C4-2B (cell line): ENCODE measurements around the gene LYSMD2.
"Not testable (repeated sequence)": the region's sequence is repeated elsewhere in the genome, so short reads cannot be mapped to it uniquely, and the experiment has no call there.

ENCODE experiments used
- H3K27ac ChIP-seq: fragments of 450-650 bp; 2 replicates; pipeline ENCODE4 v1.5.1; 2017
- ZFX ChIP-seq: fragments of 450-650 bp; IDR thresholded peaks from 2 replicates; pipeline ENCODE4 v1.6.1; 2017
- TF ChIP-seq, protein P1 (sequence below): fragments of 450-650 bp; conservative IDR thresholded peaks from 2 replicates; pipeline ENCODE4 v1.5.1; 2017; ENCODE audit warnings: mild to moderate bottlenecking

The LYSMD2 gene, protein sequence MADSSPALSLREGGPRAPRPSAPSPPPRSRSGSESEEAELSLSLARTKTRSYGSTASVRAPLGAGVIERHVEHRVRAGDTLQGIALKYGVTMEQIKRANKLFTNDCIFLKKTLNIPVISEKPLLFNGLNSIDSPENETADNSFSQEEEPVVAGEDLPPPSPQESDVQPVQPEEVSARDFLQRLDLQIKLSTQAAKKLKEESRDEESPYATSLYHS

DNA sequence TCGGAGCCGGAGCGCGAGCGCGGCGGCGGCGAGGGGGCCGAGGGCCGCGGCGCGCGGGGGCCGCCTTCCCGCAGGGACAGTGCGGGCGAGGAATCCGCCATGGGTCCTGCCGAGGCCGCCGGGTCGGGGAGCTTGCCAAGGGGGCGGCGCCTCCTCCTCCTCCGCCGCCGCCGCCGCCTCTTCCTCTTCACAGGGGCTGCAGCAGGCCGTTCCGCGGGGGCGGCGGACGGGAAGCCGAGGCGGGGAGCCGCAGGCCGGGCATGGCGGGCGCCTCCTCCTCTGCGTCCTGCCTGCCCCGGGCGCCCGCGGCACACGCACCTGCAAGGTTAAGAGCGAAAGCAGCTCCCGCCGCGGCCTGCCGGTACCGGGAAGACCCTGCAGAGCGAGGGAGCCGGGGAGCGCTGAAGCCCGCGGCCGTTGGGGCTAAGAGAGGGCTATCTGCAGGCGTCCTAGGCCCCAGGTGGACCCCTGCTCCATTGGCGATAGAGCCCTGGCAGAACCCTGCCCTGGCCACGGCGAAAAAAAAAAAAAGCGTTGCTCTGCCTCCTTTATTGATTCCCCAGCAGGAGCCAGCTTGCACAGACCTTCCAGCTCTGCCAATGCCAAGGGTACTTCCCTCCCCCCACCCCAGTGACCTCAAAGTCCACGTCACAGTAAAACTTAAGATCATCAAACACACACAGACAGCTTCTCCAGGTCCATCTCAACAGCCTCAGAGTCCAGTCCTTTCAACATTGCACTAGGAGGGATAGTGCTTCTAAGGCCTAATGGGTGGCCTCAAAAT lies at the start of gene LYSMD2:
LYSMD2 (minus strand) TSS at position 134 of the 784 bp plus-strand sequence; CDS start at position 101, 33 bp downstream.
- peak within 1 kb of the TSS; percentile 88 for H3K27ac ChIP-seq
- TF ChIP-seq ZFX, result peak; percentile 81
- TF ChIP-seq, protein P1, sequence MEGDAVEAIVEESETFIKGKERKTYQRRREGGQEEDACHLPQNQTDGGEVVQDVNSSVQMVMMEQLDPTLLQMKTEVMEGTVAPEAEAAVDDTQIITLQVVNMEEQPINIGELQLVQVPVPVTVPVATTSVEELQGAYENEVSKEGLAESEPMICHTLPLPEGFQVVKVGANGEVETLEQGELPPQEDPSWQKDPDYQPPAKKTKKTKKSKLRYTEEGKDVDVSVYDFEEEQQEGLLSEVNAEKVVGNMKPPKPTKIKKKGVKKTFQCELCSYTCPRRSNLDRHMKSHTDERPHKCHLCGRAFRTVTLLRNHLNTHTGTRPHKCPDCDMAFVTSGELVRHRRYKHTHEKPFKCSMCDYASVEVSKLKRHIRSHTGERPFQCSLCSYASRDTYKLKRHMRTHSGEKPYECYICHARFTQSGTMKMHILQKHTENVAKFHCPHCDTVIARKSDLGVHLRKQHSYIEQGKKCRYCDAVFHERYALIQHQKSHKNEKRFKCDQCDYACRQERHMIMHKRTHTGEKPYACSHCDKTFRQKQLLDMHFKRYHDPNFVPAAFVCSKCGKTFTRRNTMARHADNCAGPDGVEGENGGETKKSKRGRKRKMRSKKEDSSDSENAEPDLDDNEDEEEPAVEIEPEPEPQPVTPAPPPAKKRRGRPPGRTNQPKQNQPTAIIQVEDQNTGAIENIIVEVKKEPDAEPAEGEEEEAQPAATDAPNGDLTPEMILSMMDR, result no peak

DNA sequence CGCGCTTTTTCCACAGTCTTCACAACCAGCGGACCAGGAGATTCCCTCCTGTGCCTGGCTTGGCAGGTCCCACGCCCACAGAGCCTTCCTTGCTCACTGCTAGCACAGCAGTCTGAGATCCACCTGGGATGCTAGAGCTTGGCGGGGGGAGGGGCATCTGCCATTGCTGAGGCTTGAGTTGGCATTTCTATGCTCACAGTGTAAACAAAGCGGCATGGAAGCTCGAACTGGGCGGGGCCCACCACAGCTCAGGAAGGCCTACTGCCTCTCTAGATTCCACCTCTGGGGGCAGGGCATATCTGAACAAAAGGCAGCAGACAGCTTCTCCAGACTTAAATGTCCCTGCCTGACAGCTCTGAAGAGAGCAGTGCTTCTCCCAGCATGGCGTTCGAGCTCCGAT lies 49.7 kb upstream of the LYSMD2 start:
- H3K27ac ChIP-seq, result not testable (repeated sequence)

DNA sequence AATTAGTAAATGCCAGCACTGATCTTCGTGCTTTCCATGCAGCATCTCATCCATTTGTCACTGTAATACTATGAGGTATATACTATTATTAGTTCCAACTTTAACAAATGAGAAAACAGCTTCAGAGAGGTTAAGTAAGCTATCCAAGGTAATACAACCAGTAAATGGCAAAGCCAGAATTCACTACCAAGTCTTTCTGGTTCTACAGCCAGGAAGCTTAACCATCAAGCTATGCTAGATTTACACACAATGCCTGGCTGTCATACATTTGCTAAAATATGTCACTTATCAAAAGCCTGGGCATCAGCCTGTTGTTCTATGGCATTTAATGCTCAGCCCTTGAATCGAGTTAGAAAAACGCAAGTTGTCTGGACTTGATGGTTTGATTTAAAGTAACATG lies 46.5 kb upstream of the LYSMD2 start:
- TF ChIP-seq, protein P1, result no peak
- no peak for TF ChIP-seq ZFX

DNA sequence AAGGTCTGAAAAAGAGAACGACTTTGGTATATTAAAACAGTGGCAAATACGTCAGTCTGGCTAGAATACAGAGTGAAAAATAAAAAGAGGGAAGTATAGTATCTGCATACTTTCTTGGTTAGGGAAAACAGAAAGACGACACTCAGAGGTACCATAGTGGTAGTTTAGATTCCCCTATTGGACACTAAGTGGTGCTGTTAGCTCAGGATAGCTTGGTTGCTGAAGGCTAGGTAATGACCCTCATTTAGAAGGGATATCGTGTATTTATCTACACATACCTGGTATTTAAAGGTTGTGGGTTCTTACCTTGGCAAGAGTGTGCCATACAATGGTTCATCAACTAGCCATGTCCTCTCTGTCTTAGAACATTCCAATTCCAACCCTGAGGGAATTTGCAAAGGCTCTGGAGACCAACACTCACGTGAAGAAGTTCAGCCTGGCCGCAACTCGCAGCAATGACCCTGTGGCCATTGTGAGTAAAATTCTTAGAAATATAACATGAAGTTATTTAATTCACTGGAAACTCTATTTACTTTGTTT lies 45.0 kb upstream of the LYSMD2 start:
- TF ChIP-seq, protein P1, result peak; percentile 57
- no peak for TF ChIP-seq ZFX
- H3K27ac ChIP-seq, result no peak overlapping the region

More for the DNA sequence above, 46.5 kb upstream of the LYSMD2 start:
- H3K27ac ChIP-seq, result no peak overlapping the region

DNA sequence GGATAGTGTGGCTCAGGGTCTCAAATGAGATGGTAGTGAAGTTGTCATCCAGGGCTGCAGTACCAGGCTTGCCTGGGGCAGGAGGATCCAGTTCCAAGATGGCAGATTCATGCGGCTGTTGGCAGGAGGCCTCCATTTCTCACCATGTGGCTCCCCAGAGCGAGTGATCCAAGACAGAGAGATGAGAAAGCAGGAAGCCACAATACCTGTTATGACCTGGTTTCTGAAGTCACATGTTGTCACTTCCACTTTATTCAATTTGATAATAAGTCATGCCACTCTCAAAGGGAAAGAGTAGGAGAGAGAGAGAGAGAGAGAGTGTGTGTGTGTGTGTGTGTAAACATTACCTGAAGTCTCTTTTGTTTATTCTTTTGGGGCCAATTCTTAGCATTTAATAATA lies 44.1 kb upstream of the LYSMD2 start:
- H3K27ac ChIP-seq, result no peak overlapping the region
- TF ChIP-seq, protein P1, result no peak
- TF ChIP-seq ZFX, result no peak

DNA sequence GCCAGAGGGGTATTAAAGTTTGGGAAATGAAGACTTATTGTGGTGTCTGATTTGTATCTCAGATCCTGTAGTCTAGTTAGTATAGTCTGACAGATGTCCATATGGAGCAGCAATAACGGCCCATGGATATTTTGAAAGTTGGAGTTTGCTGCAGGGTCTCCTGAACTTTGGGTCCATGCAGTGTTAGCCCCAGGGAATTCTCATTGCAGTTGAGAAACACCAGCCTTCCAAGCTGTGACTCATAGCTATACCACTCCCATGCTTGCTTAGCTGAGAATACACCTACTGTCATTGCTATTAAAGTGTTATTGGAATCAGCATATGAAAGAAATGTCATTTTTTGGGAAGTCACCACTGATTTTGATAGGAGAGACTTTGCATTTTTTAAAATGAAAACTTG lies 43.2 kb upstream of the LYSMD2 start:
- H3K27ac ChIP-seq, result no peak overlapping the region
- TF ChIP-seq ZFX, result no peak
- TF ChIP-seq, protein P1, result no peak

DNA sequence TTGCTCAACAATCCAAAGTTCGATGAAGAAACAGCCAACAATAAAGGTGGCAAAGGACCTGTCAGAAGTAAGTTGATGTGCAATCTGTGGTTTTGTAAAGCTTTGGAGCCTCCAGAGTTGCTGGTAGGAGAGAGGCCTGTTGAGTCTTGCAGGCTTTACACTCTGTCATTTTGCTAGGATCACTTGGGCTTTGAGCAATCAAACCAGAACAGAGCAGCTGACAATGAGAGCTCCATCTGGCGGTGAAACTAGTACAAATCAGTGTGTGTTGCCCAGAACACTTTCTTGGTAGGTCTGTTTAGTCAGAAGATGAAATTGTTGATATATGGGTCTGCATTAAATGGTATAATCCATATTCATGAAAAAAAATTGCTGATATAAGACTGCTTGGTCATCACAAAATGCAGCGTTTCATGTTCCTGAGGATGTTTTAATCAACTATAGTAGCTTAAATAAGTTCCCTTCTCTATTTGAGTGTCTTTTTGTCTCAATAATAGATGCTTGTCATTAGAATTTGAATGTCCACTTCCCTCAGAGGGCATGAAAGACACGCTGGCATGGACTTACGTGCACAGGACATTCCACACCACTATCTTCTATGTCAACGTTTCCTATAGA lies 39.6 kb upstream of the LYSMD2 start:
- no peak overlapping the region for H3K27ac ChIP-seq
- TF ChIP-seq, protein P1, result peak; percentile 78
- no peak for TF ChIP-seq ZFX
